Measurements from ENCODE around the gene APOBEC4.

APOBEC4 gene

GRCh38 chr1:183635099-183635605 lies 18.0 kb downstream of the APOBEC4 start:
- no peaks in the 10 kb centered on the region for H3K9me3 Mint-ChIP-seq
- peaks cover 13% of the 10 kb centered on the region for H3K36me3 Mint-ChIP-seq (ENCODE audit: low read depth)
- peaks cover 48% of the 10 kb centered on the region for H3K4me1 Mint-ChIP-seq
- no peak for TF ChIP-seq CTCF (IDR thresholded peaks at IDR 0.05)
- H3K4me3 Mint-ChIP-seq = peak overlapping the region; percentile 100
- H3K27ac Mint-ChIP-seq = peak overlapping the region; percentile 99
- peak; percentile 67 for DNase-seq
- H3K27me3 Mint-ChIP-seq (ENCODE audit: low read depth, poor library complexity) = peaks cover 40% of the 10 kb centered on the region

DNA sequence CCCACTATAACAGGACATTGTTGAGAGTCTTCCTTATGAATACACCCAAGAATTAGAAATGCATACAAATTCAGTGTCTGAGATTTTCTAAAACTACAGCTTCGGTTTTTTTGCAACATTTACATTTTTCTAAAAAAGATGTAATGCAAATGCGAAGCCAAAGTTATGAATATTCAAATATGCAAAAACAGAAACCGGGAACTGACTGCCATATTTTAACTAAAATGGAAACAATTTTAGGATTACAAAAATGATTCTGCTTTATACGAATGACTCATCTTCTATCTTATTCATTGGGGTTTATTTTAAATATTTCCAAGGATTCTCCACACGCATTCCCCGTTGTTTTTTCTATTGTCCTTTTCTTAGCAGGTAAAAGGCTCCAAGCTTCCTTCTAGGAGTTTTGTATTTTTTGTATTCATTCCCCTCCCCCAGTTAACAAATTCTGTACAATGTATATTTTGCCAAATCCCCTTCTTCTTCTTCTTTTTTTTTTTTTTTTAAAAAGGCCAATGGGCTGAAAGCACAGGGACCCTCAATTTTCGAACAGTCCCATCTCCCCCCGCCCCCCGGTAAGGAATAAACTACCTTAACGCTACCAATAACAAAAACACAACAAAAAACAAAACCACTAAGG lies 18.6 kb downstream of the APOBEC4 start:
- DNase-seq = no peak
- Mint-ChIP-seq H3K4me1 (peaks cover 48% of the 10 kb centered on the region), H3K27ac (peak overlapping the region; percentile 96), H3K27me3 (ENCODE audit: low read depth, poor library complexity) (peaks cover 35% of the 10 kb centered on the region), H3K36me3 (ENCODE audit: low read depth) (peaks cover 18% of the 10 kb centered on the region), H3K9me3 (no peaks in the 10 kb centered on the region), H3K4me3 (peak overlapping the region; percentile 100)
- TF ChIP-seq CTCF (IDR thresholded peaks at IDR 0.05) = no peak

DNA sequence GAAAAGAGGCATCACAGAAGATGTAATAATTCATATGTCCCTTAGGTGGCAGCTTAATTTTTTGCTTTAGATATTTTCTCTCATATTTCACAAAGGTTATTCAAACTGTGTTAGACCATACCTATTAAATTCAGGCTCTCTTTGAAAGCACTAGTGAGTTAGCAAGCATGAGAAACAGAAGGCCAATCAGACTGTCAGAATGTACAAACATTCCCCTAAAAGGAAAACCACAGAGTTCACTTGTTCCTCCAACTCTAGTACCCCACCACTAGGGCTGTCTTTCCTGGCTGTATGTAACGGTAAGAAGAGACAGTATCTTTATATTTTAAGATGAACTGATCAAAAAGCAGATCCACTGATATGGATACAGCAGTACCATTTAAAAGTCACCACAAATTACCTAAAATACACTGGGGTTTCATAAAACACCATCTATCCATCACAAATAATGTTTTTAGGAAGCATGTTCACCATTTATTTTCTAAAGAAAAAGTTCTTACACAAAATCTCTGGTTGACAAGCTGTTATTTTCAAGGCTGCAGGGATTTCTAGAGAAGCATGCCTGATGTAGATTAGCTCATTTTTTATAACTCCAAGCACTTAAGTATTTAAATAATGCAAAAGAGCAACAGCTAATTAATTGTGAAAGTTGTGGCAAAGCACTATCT lies 19.3 kb downstream of the APOBEC4 start:
- Mint-ChIP-seq H3K27ac (no peak overlapping the region), H3K4me3 (peak overlapping the region; percentile 100), H3K9me3 (no peaks in the 10 kb centered on the region), H3K36me3 (ENCODE audit: low read depth) (peaks cover 25% of the 10 kb centered on the region), H3K27me3 (ENCODE audit: low read depth, poor library complexity) (peaks cover 30% of the 10 kb centered on the region), H3K4me1 (peaks cover 48% of the 10 kb centered on the region)
- peak; percentile 38 for TF ChIP-seq CTCF (IDR thresholded peaks at IDR 0.05)
- DNase-seq = no peak

DNA sequence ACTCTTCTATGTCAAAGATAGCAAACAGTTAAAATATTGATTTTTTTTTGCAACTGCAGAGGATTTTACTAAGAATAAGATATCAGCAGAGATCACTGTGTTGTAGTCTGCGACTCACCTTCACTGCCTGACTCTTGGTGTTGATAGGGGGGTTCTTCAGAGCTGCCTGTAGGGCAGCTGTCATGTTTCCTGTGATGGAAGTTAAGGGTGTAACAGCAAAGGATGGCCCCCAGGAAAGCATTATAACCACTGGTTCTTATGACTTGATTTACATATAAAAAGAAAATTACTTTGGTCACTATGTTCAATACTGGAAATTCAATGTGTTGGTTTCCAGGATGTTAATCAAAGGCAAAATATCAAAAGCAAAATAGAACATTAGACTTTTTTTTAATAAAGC lies 20.2 kb downstream of the APOBEC4 start:
- no peak for DNase-seq
- peaks cover 48% of the 10 kb centered on the region for H3K4me1 Mint-ChIP-seq
- peaks cover 22% of the 10 kb centered on the region for H3K27me3 Mint-ChIP-seq (ENCODE audit: low read depth, poor library complexity)
- H3K9me3 Mint-ChIP-seq = no peaks in the 10 kb centered on the region
- no peak overlapping the region for H3K27ac Mint-ChIP-seq
- H3K36me3 Mint-ChIP-seq (ENCODE audit: low read depth) = peaks cover 33% of the 10 kb centered on the region
- no peak for TF ChIP-seq CTCF (IDR thresholded peaks at IDR 0.05)
- peak overlapping the region; percentile 100 for H3K4me3 Mint-ChIP-seq

GRCh38 chr1:183632114-183632513 lies 21.0 kb downstream of the APOBEC4 start:
- peak overlapping the region; percentile 100 for H3K4me3 Mint-ChIP-seq
- H3K27me3 Mint-ChIP-seq (ENCODE audit: low read depth, poor library complexity) = peaks cover 13% of the 10 kb centered on the region

More at GRCh38 chr1:183632114-183632513, 21.0 kb downstream of the APOBEC4 start:
- no peaks in the 10 kb centered on the region for H3K9me3 Mint-ChIP-seq
- peaks cover 33% of the 10 kb centered on the region for H3K36me3 Mint-ChIP-seq (ENCODE audit: low read depth)
- no peak overlapping the region for H3K27ac Mint-ChIP-seq
- DNase-seq = no peak
- TF ChIP-seq CTCF (IDR thresholded peaks at IDR 0.05) = no peak
- H3K4me1 Mint-ChIP-seq = peaks cover 48% of the 10 kb centered on the region
